GM18861 (cell line): ENCODE results near the gene CBLIF.
"Not testable (repeated sequence)": the region's sequence is repeated elsewhere in the genome, so short reads cannot be mapped to it uniquely, and the experiment has no call there.

Experiments
- ATAC-seq: cut with Tn5 transposase; IDR thresholded peaks from one replicate; pipeline ENCODE4 v1.9.1; 2021; ENCODE audit not compliant: unreplicated experiment

Gene CBLIF

GRCh38 chr11:59801160-59801706 is 44.1 kb downstream of the CBLIF start:
- ATAC-seq = no peak

DNA sequence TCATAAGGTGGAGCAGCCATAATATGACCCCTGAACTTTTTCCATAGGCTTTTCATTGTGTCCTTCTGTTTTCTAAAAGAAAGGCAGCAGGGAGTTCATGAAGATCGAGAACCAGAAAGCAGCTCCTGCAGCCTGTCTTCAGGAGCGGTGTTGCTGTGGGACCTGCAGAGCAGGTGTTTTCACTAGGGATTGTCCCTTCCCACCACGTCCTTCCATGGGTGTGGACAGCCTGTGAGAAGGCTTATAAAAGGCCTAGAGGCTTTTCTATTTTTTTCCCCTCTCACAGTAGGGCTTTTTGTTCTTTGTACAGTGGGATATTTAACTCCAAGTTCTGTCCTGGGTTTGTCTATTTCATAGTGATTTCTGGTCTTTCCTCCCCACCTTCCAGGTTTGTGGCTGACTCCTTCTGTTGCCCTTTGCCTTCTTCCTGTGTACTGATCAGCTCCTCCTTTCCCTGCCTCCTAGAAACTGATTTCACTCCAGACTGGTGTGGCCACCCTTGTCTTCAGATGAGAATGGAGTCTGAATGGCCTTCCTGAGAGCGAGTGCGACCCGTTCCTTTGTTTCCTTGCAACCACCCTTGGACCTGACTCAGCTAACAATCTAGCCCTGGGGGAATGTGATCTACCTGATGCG is 44.8 kb downstream of the CBLIF start:
- no peak for ATAC-seq

- no peak for ATAC-seq
Measured at GRCh38 chr11:59794417-59794816, 50.9 kb downstream of the CBLIF start.

GRCh38 chr11:59792507-59792906 is 52.8 kb downstream of the CBLIF start:
- no peak for ATAC-seq

DNA sequence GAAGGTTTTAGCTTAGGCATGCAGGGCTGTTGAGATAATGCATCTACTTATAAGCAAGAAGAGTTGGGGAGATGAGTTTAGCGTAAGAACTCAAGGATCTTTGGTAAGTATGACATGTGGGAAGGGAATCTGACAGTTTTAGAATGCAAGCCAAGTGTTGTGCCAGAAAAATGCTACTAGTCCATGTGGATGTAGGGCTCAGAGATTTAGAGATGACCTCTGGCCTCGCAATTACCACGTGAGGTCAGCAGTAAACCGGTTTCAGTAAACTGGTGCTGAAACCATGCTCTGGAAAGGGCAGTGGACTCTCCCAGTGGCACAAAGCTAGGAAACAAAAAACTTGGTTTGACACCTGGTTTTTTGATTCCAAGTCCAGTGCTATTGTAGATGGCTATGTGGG is 53.7 kb downstream of the CBLIF start:
- no peak for ATAC-seq

DNA sequence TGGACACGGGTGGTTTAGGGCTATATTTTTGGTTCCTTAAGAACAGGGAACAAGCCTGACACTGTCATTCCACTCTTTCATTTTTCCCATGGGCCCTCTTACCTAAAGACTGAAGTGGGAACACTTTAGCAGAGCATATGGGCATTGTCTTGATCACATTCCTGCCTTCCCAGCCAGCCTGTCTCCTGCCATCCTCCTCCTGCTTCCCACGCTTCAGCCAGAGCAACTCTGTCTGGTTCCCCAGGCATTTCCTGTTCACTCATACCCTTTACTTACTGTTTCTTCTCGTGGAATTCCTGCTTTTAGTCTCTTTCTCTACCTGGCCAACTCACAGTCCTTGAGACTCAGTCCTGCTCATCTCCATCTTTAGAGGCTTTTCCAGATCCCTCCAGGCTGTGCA is 57.5 kb downstream of the CBLIF start:
- ATAC-seq = no peak

- ATAC-seq = no peak
Measured at GRCh38 chr11:59787255-59787588, 58.1 kb downstream of the CBLIF start.

DNA sequence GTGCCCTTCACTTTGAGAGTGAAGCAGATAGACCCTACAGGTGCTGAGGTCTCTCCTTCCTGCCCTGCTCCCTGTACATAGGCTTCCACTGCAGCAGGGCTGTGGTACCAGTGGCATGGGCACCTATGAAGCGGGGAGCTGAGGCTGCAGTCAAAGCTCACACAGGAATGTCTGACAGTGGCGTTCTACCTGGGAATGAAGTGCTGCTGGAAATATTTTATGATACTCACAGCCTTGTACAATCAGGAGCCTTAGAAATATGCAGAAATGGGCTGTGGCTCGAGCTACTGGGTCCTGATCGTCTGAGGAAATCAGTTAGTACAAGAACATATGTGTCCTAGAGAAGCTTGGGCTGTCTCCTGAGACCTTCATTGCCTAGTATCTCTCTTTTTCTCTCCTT is 59.5 kb downstream of the CBLIF start:
- no peak for ATAC-seq

- ATAC-seq = not testable (repeated sequence)
Measured at GRCh38 chr11:59784441-59784840, 60.9 kb downstream of the CBLIF start.

DNA sequence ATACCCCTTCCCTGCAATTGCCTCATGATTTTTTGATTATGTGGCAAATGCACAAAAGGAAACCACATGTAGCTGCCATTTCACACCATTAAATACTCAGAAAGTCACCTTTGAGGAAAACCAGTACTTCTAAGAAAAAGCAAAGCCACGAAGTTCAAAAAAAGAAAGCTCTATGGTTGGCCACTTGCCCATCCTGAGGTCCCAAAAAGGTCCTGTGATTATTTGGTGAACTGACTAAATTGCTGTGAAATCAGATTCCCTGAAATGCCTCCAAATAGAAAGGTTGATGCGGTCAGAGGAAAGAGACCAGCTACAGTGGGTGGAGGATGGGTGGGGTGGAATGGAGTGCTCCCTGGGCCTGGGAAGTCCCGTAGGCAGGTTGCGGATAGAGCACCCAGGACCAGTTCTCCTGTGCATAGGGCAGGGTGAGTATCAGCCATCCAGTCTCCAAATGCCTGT is 61.6 kb downstream of the CBLIF start:
- ATAC-seq = no peak

DNA sequence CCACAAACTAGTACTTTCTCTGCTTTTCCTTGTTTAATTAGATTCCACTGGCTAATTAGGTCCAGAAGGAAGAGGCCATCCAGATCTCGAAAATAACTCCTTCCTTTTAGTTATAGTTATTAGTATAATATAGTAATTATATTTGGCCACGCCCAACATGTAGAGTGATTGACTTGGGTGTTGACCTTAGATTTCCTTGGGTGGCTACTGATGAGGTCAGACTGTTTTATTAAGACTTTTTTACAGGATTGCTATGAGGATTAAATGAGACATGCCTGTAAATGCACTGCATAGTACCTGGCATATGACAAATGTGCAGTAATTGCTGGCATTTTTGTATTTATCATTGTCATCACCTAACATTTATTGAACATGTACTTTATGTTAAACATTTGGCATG is 63.2 kb downstream of the CBLIF start:
- no peak for ATAC-seq

- ATAC-seq = no peak
Measured at GRCh38 chr11:59779487-59779886, 65.8 kb downstream of the CBLIF start.
